CD4-positive, alpha-beta T cell treated with Interleukin-21 for 1 hour (primary cell): ENCODE results near the gene NDST1.

Source experiments
- DNase-seq: peaks from one replicate; pipeline ENCODE4 v3.0.0-alpha.2; 2020

The NDST1 gene

DNA sequence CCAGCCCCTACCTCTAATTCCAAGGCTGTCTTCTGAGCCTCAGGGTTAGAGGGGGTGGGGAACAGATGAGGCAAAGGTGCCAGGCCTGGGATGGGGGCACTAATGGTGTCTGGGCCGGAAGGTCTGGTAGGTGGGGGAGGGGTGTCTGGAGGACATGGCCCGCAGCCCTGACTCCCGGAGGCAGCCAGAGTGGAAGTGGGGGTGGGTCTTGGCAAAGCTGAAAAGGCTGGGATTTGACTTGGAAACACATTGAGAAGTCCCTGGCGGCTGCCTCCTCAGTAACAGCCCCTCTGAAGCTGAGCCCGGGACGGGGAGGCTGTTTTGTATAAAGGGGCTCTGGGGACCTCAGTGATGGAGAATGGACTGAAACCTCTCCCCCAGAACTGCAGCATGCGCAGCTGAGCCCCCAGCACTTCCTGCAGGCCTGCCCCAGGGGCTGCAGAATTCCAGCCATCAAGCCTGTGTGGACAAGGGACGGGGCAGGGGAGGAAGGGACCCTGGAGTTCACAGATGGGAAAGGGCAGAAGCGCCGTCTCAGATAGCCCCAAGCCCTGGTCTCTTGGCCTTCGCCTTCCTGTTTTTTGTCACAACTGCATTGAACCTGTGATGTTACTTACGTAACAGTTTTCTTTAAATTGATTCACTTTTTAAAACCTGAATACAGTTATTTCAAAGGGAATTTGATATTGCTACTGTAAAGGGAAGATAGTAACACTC is 83.2 kb downstream of the NDST1 start:
- no peak for DNase-seq

DNA sequence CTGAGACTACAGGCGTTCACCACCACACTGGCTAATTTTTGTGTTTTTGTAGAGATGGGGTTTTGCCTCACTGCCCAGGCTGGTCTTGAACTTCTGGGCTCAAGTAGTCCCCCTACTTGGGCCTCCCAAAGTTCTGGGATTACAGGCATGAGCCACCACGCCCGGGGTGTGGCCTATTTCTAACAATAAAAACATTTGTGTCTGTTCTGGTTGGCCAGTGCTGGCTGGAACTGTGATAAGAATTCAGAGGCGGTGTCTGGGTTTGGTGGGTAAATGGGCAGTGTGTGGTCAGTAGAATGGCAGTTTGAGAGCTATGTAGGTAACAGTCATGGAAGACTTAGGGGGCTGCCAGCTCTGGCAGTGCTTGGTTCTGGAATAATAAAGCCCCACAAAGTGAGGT is 85.7 kb downstream of the NDST1 start:
- no peak for DNase-seq

DNA sequence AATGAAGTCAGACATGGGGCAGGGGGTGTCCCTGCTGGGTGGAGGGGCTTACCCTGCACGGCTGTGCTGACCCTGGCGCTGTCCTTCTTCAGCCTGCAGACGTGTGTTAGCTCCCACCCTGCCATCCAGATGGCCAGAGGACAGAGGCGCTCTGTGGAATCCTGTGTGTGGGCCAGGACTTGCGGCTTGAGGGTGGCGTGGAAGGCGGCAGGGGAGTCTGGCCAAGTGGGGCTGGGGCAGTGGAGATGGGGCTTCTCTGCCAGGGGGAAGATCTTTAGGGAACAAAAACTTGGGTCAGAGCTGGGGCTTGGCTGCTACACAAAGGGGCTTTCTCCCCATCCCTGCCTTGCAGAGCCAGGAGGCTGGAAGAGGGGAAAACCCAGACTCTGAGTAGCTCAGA is 86.1 kb downstream of the NDST1 start:
- no peak for DNase-seq

DNA sequence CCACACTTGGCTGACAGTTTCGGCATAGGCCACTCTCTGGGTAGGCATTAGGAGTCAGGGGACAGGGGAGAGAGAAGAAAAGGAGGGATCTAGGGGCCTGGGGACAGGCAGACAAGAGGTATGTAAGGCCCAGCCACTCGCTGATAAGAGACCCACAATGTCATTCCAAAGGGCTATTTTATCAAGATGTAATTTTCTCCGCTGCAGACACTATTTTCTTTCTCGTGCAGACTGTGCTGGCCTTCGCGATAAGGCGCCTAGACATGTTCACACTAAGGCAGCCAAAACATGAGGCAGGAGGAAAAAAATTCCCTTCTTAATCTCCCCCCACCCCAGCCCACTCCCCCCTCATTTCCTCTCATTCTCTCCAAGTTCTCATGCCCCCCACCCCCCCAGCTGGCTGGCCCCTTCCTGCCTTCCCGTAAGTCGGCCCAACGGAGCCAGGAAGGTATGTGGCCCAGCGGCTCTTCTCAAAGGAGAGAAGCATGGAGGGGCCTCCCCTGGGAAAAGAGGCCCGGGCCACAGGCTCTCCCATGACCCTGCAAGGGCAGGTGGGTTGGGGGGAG is 87.6 kb downstream of the NDST1 start:
- no peak for DNase-seq

DNA sequence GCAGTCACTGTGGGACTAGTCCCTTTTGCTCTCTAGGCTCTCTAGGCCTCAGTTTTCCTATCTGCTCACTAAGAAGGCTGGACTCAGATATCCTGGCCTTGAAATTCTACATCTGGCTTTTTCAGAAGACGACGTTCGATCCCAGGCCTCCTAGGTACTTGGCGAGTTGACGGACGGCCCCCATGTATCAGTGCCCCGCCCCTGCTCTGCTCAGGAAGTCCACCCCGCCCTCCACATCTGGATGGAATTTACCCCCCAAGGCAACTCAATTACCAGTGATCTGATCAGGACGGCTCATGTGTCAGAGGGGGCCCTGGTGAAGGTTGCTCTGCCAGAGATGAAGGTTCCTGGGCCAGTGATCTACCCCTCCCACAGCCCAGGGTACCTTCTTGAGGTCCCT is 88.4 kb downstream of the NDST1 start:
- DNase-seq: no peak

DNA sequence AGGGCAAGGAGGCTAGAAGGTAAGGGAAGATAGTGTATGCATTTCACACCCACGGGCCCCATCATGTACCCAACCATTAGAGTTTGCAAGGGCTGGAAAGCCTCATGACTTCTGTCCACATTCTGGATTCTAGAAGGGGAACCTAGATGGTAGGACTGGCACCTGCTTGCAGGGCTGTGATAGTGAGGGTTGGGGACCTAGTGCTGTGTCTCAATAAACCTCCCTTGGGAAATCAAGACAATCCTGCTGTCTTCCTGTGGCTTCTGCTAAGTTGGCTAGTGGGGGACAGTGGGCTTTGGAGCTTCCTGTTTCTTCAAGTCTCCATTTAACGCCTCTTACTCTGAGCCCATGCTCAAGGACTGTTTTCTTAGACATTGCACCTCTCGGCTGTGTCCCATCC is 88.9 kb downstream of the NDST1 start:
- DNase-seq: no peak

DNA sequence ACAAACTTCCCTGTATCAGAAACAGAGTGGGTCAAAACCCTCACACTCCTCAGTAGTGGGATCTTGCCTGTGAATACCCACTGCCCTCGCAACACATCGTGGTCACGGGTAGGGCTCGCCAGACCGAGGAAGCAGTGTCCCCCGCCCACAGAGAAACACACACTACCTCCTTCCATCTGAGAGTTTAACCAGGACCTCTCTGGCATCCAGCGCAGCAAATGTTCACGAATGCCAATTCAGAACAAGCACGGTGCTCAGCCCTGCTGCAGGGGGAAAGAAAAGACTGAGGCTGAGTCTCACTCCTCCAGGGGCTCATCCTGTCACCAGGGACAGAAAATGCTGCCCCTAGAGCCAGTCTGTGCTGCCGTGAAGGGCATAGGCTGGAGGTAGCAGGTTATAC is 90.1 kb downstream of the NDST1 start:
- no peak for DNase-seq

DNA sequence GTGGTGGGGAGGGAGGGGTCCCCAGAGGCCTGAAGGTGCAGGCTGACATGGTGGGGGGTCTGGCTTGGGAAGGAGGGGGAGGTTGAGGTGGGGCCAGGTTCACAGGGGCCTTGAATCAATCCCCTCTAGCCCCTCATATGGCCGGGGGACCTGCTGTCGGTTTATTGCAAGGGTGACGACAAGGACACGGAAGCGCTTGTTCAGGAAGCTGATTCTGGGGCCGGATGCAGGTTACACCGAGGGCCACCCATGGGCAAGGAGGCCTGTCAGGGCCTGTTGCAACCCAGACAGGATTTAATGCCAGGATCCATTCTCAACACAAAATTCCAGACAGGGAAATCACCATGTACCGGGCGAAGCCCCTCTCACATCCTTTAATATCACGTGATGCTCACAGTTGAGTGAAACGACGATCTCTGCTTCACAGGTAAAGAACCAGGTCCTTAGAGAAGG is 90.9 kb downstream of the NDST1 start:
- no peak for DNase-seq

DNA sequence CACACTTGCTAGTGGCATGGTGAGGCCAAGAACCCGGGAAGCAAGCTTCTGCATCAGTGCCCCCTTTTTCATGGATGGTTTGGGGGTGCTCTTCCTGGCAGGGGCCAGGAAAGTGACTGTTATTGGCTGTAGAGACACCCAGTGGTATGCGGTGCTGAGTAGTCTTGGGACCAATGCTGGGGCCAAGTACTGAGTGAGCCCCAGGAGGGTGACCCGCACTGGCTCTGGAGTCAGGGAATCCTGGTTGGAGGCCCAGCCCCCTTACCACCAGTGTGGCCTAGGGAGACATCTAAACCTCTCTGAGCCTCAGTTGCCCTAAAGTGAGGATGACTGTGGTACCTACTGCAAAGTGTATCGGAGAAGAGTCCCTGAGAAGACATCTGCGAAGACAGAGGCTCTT is 91.3 kb downstream of the NDST1 start:
- DNase-seq: no peak

DNA sequence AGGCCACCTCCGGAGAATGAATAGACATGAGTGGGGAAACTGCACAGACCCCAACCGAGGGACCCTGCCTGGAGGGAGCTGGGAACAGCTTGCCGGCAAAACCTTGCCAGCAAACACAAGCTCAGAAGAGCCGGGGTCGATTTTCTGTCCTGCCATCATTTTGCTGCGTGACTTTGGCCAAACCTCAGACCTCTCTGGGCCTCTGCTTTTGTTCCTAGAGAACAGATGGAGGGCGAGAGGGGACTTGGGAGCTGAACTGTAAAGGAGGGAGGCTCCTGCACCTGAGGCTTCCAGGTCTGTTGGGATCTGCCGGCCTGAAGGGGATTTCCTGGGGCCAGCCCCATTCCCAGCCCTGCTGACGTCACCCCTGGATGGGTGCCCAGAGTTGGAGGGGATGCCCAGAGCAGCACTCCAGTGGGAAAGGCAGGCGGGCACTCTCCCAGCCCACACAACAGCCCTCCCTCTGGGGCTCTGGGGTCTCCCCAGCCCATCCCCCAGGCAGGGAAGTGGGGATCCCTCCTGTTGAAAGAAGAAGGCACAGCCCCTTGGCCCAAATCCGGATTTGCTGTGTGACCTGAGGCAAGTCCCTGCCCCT is 92.1 kb downstream of the NDST1 start:
- no peak for DNase-seq

DNA sequence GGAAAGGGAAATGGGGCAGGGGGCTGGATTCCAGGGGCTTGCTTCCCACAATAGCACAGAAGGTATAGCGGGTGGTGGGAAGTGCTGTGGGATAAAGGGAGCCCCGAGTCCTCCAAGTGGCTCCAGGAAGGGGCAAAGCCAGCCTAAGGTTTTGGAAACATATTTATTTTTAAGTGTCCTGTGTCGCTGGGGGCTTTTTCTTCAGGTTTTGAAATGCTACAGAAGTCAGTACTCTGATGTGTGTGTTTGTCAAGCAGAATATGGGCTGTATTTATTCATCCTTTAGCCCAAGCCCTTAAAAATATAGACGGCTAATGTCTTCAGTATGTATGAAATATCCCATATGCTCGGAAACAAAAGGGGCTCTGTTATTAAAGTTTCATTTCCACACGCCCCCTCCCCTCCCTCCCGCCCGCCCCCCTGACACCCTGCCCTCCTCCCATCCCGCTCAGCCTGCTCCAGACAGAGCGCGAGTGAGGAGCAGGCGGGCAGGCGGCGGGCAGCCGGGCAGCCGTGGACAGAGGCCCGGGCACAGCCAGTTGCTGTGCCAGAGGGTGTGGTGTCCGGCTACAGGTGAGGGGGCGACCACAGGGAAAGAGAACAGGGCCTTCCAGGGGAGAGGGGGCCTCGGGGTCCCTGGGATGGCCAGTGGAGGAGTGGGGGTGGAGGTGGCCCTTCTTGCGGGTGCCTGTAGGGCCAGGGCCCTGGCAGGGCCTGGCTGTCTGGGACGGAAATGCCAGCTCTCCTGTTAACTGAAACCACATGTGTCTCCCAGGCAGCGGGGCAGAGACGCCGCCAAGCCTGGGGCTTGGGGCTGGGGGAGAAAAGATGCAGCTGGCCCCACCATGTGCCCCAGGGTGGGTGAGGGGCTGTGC is 92.9 kb downstream of the NDST1 start:
- DNase-seq: no peak

DNA sequence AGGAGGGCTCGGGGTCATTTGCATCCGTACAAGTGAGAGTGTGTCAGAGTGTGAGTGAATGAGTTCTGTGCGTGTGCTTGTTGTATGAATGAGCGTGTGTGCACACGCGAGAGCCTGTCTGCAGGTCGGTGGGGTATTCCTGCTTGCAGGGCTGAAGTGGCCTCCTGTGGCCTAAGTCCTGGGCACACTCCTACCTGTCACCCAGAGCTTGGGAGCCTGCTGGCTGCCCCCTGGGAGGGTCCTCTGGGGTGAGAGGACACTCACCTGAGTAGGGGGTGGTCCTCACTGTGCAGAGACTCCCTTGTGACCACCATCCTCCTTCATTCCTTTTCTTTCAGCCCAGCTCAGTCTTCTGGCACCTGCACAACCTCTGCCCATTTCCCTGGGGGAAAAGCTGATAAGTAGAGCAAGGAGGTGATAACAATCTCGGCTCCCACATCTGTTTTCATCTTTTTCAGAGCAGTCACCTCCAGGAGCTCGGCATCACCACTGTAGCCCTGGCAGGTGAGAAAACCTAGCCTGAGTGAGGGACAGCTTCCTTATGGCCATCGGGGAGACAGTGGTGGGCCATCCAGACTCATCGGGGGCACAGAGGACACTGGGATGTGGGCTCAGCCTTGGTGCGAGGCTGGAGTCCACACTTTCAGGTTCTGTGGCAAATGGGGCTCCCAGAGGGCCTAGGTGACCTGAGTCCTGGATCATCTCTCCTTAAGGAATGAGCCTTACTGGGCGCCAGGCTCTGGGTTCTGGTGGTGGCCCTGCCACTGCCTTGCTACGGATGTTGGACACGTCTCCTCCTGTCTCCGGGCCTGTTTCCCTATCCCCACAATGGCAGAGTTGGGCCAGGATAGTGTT is 93.8 kb downstream of the NDST1 start:
- DNase-seq: no peak

DNA sequence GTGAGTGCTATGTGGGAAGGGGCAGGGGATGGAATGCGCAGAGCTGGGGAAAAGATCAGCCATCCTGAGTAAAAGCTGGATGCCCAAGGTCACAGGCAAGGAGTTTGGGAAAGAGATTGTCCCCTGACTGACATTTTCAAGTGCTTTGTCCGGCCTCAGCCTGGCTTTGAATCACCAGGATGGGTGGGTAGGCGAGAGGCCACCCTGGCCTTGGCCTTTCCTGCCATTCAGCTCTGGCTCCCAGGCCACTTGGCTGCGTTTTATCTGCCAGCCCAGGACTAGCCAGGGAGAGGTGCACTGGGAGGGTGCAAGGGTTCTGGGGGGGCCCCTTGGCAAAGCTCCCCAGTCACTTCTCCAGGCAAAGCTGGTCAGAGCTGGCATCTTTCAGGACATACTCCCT is 95.1 kb downstream of the NDST1 start:
- DNase-seq: no peak

DNA sequence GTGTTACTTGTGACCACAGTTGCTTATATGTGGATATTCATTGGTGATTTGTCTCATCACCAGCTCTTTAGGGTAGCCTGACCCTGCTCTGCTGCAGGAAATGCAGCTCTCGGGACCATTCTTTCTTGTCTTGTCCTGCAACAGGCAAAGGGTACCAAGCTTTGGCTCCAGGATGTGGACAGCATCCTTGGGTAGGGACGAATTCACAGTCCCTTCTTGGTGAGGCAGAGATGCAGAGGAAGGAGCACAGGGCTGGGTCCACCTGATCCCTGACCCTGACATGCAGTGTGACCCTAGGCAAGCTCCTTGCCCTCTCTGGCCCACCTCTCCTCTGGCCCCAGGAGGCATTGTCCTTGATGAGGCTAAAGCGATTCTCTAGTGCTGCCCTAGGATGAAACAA is 95.6 kb downstream of the NDST1 start:
- no peak for DNase-seq

DNA sequence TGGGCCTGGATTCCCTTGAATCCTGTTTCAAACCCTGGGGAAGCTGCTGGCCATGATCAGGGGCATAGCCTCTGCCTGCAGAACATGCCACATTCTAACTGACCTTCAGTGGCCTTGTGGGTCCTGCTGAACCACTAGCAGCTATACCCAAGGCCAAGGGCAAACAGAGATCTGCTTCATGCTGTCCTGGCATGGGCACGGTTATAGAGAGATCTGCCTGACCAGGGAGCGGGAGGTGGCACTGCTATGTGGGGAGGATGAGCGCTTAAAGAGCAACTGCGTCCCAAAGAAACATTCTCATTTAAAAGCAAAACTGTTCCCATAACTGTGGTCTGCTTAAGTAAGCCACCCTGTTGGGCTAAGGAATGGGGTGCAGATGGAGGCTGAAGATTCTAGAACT is 96.1 kb downstream of the NDST1 start:
- DNase-seq: no peak

DNA sequence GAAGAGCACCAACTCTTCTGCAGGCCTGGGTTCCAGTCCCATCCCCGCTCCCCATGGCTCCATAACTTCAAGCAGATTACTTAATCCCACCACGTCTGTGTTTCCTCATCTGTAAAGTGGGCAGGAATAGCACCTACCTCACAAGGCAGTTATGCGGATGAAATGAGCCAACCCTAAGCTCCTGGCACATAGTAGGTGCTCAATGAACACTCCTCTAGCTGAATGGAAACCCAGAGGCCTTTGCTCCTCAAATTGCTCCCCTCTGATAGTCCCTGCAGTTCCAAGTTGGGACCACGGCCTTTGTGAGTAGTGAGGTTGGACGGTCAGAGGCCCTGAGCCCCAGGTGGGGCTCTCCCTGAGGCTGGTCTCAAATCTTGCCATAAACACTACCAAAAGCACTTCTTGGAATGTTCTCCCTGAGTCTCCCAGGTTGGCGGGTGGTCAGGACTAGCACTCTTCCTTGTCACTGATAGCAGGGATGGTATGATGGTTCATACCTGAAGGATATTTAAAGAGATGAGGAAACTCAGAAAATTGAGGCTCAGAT is 97.0 kb downstream of the NDST1 start:
- no peak for DNase-seq

DNA sequence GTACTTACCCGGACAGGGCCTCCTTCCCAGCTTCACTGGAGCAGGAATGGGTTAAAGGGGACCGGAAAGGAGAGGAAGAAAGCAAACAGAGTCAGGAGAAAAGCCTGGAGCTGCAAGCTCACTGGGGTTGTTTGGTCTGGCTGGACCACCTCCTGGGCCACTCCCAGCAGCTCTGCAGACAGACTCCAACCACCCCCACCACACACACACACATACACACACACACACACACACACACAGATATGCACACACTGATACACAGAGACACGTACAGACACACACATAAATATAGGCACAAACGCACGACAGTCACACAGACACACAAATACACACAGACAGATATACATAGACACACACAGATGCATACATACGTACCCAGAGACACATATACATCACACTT is 97.6 kb downstream of the NDST1 start:
- no peak for DNase-seq

DNA sequence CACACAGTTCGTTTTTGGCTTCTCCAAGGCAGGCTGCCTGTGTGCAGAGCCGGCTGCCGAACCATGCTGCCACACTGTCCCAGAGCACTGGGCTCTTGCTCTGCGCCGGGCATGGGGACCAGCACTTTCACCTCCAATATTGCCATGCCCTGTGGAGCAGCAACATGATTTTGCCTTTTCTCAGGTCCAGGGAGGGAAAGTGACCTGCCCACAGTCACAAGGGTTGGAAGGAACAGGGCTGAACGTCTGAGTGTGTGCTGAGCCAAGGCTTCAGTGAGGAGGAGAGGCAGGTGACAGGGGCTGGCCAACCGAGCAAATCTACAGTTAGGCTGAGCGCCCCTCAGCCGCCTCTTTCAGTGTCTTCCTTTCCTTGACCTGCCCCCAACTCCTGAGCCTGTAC is 98.5 kb downstream of the NDST1 start:
- no peak for DNase-seq

DNA sequence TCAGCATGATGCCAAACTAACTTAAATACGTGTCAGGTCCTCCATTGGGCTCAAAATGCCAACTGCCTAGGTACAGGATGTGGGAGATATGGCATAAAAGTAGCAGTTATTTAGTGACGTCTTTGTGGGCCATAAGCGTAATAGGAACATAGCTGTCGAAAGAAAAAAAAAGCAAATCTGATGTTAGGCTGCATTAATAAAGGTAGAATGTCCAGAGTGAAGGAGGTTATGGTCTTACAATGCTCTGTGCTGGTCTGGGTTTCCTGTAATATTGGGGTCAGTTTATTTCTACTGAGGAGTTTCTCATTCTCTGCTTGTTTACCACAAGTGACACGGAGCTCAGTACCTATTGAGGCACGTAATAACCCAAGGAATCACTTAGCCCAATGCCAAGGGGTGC is 99.2 kb downstream of the NDST1 start:
- DNase-seq: no peak
